GM12878 (cell line): ENCODE results near the gene FGF14. TPM values are rescaled to one million over a fixed set of nuclear protein-coding genes. Genes with fewer than 3 reads are reported as not detected.

Source experiments
- ATAC-seq: fragments of 200-7000 bp; cut with Tn5 transposase; 3 replicates; pipeline ENCODE4 v1.9.1; 2020; ENCODE audit warnings: mild to moderate bottlenecking, moderate library complexity
- BruUV-seq: library from RNA; stranded (reverse); fragments of 400-500 nt; replicated peaks from 2 replicates; lab custom pipeline; 2021; lab: Mats Ljungman, UMichigan
- CTCF ChIA-PET: fragments of 300-600 bp; sonication (Branson Sonifier 250); formaldehyde crosslinking; extraction: SDS; loops from one replicate; lab custom pipeline; 2021; ENCODE audit warnings: inconsistent platforms; lab: Yijun Ruan, JAX
- POLR2A ChIA-PET: fragments of 350-600 bp; formaldehyde crosslinking; extraction: SDS; loops from one replicate; lab custom pipeline; 2021; ENCODE audit warnings: inconsistent platforms; lab: Charles Lee
- RAD21 ChIA-PET: fragments of 300-600 bp; sonication (Branson Sonifier 250); formaldehyde crosslinking; loops from one replicate; lab custom pipeline; 2023; ENCODE audit warnings: antibody characterized with exemption; ENCODE audit not compliant: unreplicated experiment; lab: Charles Lee
- SMC1A ChIA-PET: fragments of 300-600 bp; sonication (Branson Sonifier 250); formaldehyde crosslinking; loops from one replicate; lab custom pipeline; 2023; ENCODE audit not compliant: unreplicated experiment, uncharacterized antibody; lab: Charles Lee
- DNase-seq: peaks from one replicate; pipeline ENCODE4 v3.0.0-alpha.2; 2011; ENCODE audit warnings: low read depth, low spot score
- FAIRE-seq: peaks from 3 replicates; lab custom pipeline; 2011; peaks lifted over from hg19 to GRCh38; lab: Jason Lieb, UNC
- H2AFZ ChIP-seq: 2 replicates; pipeline ENCODE4 v1.6.0; 2011; ENCODE audit warnings: low read depth, low read length, control low read depth; ENCODE audit not compliant: control insufficient read depth
- H3K27ac ChIP-seq: 2 replicates; pipeline ENCODE4 v1.5.1; 2011; ENCODE audit warnings: control low read depth; ENCODE audit not compliant: control insufficient read depth, insufficient read depth
- H3K27me3 ChIP-seq, 2 experiments: replicated peaks in 1 of 2; 2 replicates each; pipeline versions ENCODE4 v1.6.0 to v1.6.1; 2011; ENCODE audit warnings: low read length in 1 of 2; ENCODE audit not compliant: control insufficient read depth in 2 of 2, insufficient read depth in 2 of 2
- H3K36me3 ChIP-seq, 2 experiments: 2 replicates each; pipeline ENCODE4 v1.5.1; 2011; ENCODE audit warnings: low read length in 1 of 2; ENCODE audit not compliant: control insufficient read depth in 2 of 2, insufficient read depth in 2 of 2
- H3K4me1 ChIP-seq: 2 replicates; pipeline ENCODE4 v1.6.1; 2011; ENCODE audit warnings: mild to moderate bottlenecking, low read length, moderate library complexity, mixed read lengths; ENCODE audit not compliant: control insufficient read depth, insufficient read depth
- H3K4me2 ChIP-seq: 2 replicates; pipeline ENCODE4 v1.6.0; 2011; ENCODE audit warnings: control low read depth; ENCODE audit not compliant: control insufficient read depth, insufficient read depth
- H3K4me3 ChIP-seq: fragments of 200-600 bp; sonication (generic); 2 replicates; pipeline ENCODE4 v1.5.1; 2016
- H3K79me2 ChIP-seq: 2 replicates; pipeline ENCODE4 v1.6.0; 2011; ENCODE audit warnings: low read length; ENCODE audit not compliant: control insufficient read depth, insufficient read depth
- H3K9ac ChIP-seq: 2 replicates; pipeline ENCODE4 v1.8.0; 2011; ENCODE audit warnings: low read length, control low read depth, mixed read lengths; ENCODE audit not compliant: control insufficient read depth, insufficient read depth
- H3K9me3 ChIP-seq: replicated peaks from 3 replicates; pipeline ENCODE4 v1.5.1; 2011; ENCODE audit warnings: mild to moderate bottlenecking, low read length; ENCODE audit not compliant: control insufficient read depth, insufficient read depth
- H4K20me1 ChIP-seq: 2 replicates; pipeline ENCODE4 v1.6.0; 2011; ENCODE audit not compliant: control insufficient read depth, insufficient read depth
- ASH2L ChIP-seq: fragments of 300-600, 200-600 bp; sonication (generic); IDR thresholded peaks from 2 replicates; pipeline ENCODE4 v1.6.1; 2017; ENCODE audit warnings: low read depth, mild to moderate bottlenecking, borderline replicate concordance
- EGR1 ChIP-seq, 2 experiments: IDR thresholded peaks; 1 replicate in 1 of 2; 2 replicates in 1 of 2; pipeline ENCODE4 v1.6.1; 2011 to 2012; ENCODE audit warnings: low read depth in 2 of 2, low read length in 2 of 2, borderline replicate concordance in 1 of 2, mild to moderate bottlenecking in 1 of 2, moderate library complexity in 1 of 2
- HDAC6 ChIP-seq: fragments of 200-600 bp; sonication (generic); IDR thresholded peaks from one replicate; pipeline ENCODE4 v1.8.0; 2017; ENCODE audit warnings: antibody characterized with exemption; ENCODE audit not compliant: unreplicated experiment
- MEF2B ChIP-seq: fragments of 450-650 bp; IDR thresholded peaks from 2 replicates; pipeline ENCODE4 v1.6.1; 2018; ENCODE audit warnings: mild to moderate bottlenecking, moderate library complexity; ENCODE audit not compliant: partially characterized antibody, poor library complexity, severe bottlenecking
- NR2C2 ChIP-seq: IDR thresholded peaks from 2 replicates; pipeline ENCODE4 v1.6.1; 2011; ENCODE audit warnings: borderline replicate concordance, low read depth; ENCODE audit not compliant: control insufficient read depth, insufficient read length
- PML ChIP-seq: IDR thresholded peaks from 2 replicates; pipeline ENCODE4 v1.6.1; 2012; ENCODE audit warnings: low read length, inconsistent platforms
- RAD51 ChIP-seq: fragments of 450-650 bp; IDR thresholded peaks from 2 replicates; pipeline ENCODE4 v1.6.1; 2016; ENCODE audit warnings: moderate library complexity, mild to moderate bottlenecking, inconsistent platforms
- RELB ChIP-seq: fragments of 450-650 bp; IDR thresholded peaks from 2 replicates; pipeline ENCODE4 v1.6.1; 2017; ENCODE audit warnings: low read depth, mild to moderate bottlenecking, moderate library complexity
- SMAD5 ChIP-seq: IDR thresholded peaks from 2 replicates; pipeline ENCODE4 v1.6.1; 2016; ENCODE audit warnings: antibody characterized with exemption, low read depth
- SPI1 ChIP-seq: IDR thresholded peaks from 2 replicates; pipeline ENCODE4 v1.6.1; 2011; ENCODE audit warnings: low read depth, mild to moderate bottlenecking, low read length, moderate library complexity, borderline replicate concordance; ENCODE audit not compliant: insufficient read depth
- STAT3 ChIP-seq: IDR thresholded peaks from 2 replicates; pipeline ENCODE4 v1.6.1; 2011; ENCODE audit warnings: low read depth, low read length, improper control_type of control experiment
- ZSCAN29 ChIP-seq: fragments of 450-650 bp; IDR thresholded peaks from 2 replicates; pipeline ENCODE4 v1.6.1; 2017; ENCODE audit warnings: mild to moderate bottlenecking, moderate library complexity
- WGBS: methylation state at CpG from one replicate; pipeline ENCODE4 v1.1.6; 2016; ENCODE audit warnings: low lambda C conversion rate; ENCODE audit not compliant: insufficient replicate concordance, insufficient coverage; ENCODE audit errors: missing lambda C conversion rate; 5-methylcytosine and 5-hydroxymethylcytosine counted together
- in situ Hi-C: fragments of 300-500 bp; cut with MboI; formaldehyde crosslinking; loops from 9 replicates; pipeline ENCODE4 v1.14.3; 2018; ENCODE audit warnings: mixed read lengths
- intact Hi-C: fragments of 100-400 bp; cut with micrococcal nuclease; formaldehyde crosslinking; loops from one replicate; pipeline ENCODE4 v1.14.2; 2022; ENCODE audit not compliant: unreplicated experiment
- polyA plus RNA-seq, 11 experiments: library from polyadenylated mRNA; depleted of rRNA in 4 of 11; unstranded in 6 of 11; stranded (reverse) in 5 of 11; fragments of >200 nt; fragmentation: Nextera tagmentation in 4 of 11; fragmentation: Illumina TruSeq in 1 of 11; extraction: Ambion mirVana in 4 of 11; extraction: Trizol in 1 of 11; gene quantifications; 1 replicate in 1 of 11; 2 replicates in 10 of 11; pipeline versions ENCODE4 v1.2.1 to v1.2.3, GENCODE V29; 2011 to 2016; ENCODE audit warnings: inconsistent platforms in 2 of 11, missing spikeins in 2 of 11, low read depth in 1 of 11
- total RNA-seq, 4 experiments: library from RNA; depleted of rRNA in 3 of 4; stranded (reverse); fragments of >200 nt in 3 of 4; fragmentation: Illumina TruSeq in 1 of 4; extraction: Trizol in 1 of 4; gene quantifications; 2 replicates each; pipeline versions ENCODE4 v1.2.1 to v1.2.3, GENCODE V29; 2013 to 2021

FGF14 gene
- total and polyA plus RNA-seq, 10 of the 15 experiments (the other 5 are each of a cell fraction or from before 2014, with no cell fraction given) = under 0.01 to 0.44 (median 0.04) TPM

DNA sequence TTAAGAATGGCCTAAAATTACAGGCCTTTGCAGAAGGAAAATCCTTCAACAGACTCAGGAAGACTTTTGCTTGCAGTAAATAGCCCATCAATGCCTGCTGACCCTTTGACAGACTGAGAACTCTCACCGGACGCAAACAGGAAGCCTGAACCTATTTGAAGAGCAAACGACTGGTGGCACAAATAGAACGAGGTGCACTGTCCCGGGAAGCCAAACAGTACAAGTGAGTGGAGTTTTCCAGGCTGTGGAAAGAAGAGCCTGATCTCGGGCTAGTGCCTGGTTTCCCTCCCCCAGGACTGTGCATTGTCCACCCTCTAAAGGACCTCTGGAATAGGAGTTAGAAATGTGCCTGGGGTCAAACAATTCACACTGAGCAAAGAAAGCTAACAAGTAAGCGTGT, 165.5 kb downstream of the FGF14 start:
- SMC1A ChIA-PET = no interaction called here
- H2AFZ ChIP-seq = no peak overlapping the region
- in situ Hi-C loops (loop anchor here (5.0 kb wide), 2 partner anchors 51 to 221 kb away; no protein-coding TSS in a partner anchor), intact Hi-C loops (no loop called here)
- no peak overlapping the region for H3K4me3 ChIP-seq
- H4K20me1 ChIP-seq = no peaks in the 10 kb centered on the region
- ATAC-seq (no peak), DNase-seq (no peak), FAIRE-seq (no peak)
- no peaks in the 10 kb centered on the region for H3K4me1 ChIP-seq
- H3K27ac ChIP-seq = no peak overlapping the region
- WGBS = 5% methylated on average over 7 of the region's 7 CpGs
- no peak for TF ChIP-seq SPI1
- TF ChIP-seq ASH2L = no peak
- TF ChIP-seq EGR1 (IDR thresholded peaks at IDR 0.05; ENCODE audit: borderline replicate concordance in 1 of 2, low read depth in 2 of 2, low read length in 2 of 2) = no peak
- no peak for TF ChIP-seq NR2C2
- no peak for TF ChIP-seq RELB
- no peak for TF ChIP-seq RAD51
- no peak for TF ChIP-seq MEF2B
- TF ChIP-seq HDAC6 = no peak
- TF ChIP-seq PML = no peak
- TF ChIP-seq ZSCAN29 = no peak
- no peak for TF ChIP-seq STAT3
- TF ChIP-seq SMAD5 = no peak
- TF ChIP-seq, all 136 proteins: peak for 0
- ChIA-PET POLR2A (no interaction called here), RAD21 (no interaction called here), CTCF (no interaction called here)
- Histone ChIP-seq H3K36me3 (no peaks in the 10 kb centered on the region), H3K27me3 (no peaks in the 10 kb centered on the region; a peak in 1 of 4 replicates), H3K4me2 (no peak overlapping the region), H3K79me2 (no peaks in the 10 kb centered on the region), H3K9ac (no peak overlapping the region), H3K9me3 (no peaks in the 10 kb centered on the region)
- no TSS peak for BruUV-seq
